Right kidney (tissue), 1 donor: ENCODE results near the gene CEP295NL.
"Not testable (repeated sequence)": the region's sequence is repeated elsewhere in the genome, so short reads cannot be mapped to it uniquely, and the experiment has no call there.

Experiments
- DNase-seq: peaks from one replicate; pipeline ENCODE4 v3.0.0-alpha.2; 2016

Gene CEP295NL

GRCh38 chr17:78905116-78905515 lies 2.1 kb upstream of the CEP295NL start:
- DNase-seq = no peak

GRCh38 chr17:78904371-78904770 lies 1.4 kb upstream of the CEP295NL start:
- DNase-seq = no peak

GRCh38 chr17:78902231-78902630 lies 770 bp downstream of the CEP295NL start:
- not testable (repeated sequence) for DNase-seq

GRCh38 chr17:78901806-78902205 lies 1.2 kb downstream of the CEP295NL start:
- no peak for DNase-seq

- no peak for DNase-seq
Observed at GRCh38 chr17:78900816-78901215, 2.2 kb downstream of the CEP295NL start.

GRCh38 chr17:78899361-78900260 lies 3.4 kb downstream of the CEP295NL start:
- DNase-seq = no peak

- no peak for DNase-seq
Observed at GRCh38 chr17:78898947-78899346, 4.1 kb downstream of the CEP295NL start.

- DNase-seq = no peak
Observed at GRCh38 chr17:78898075-78898836, 4.7 kb downstream of the CEP295NL start.

- no peak for DNase-seq
Observed at GRCh38 chr17:78897664-78898047, 5.3 kb downstream of the CEP295NL start.

- no peak for DNase-seq
Observed at GRCh38 chr17:78896834-78897663, 6.0 kb downstream of the CEP295NL start.

GRCh38 chr17:78896091-78896833 lies 6.7 kb downstream of the CEP295NL start:
- DNase-seq = no peak

GRCh38 chr17:78895322-78895721 lies 7.7 kb downstream of the CEP295NL start:
- no peak for DNase-seq

- no peak for DNase-seq
Observed at GRCh38 chr17:78893684-78894083, 9.3 kb downstream of the CEP295NL start.

GRCh38 chr17:78892936-78893379 lies 10.0 kb downstream of the CEP295NL start:
- DNase-seq = no peak

GRCh38 chr17:78892520-78892919 lies 10.5 kb downstream of the CEP295NL start:
- no peak for DNase-seq

- DNase-seq = no peak
Observed at GRCh38 chr17:78892062-78892456, 10.9 kb downstream of the CEP295NL start.

- no peak for DNase-seq
Observed at GRCh38 chr17:78891406-78892061, 11.5 kb downstream of the CEP295NL start.

- no peak for DNase-seq
Observed at GRCh38 chr17:78890498-78890897, 12.5 kb downstream of the CEP295NL start.

- DNase-seq = not testable (repeated sequence)
Observed at GRCh38 chr17:78890096-78890495, 12.9 kb downstream of the CEP295NL start.

- DNase-seq = no peak
Observed at GRCh38 chr17:78889531-78889930, 13.5 kb downstream of the CEP295NL start.

- no peak for DNase-seq
Observed at GRCh38 chr17:78888941-78889518, 14.0 kb downstream of the CEP295NL start.
